ENCODE data around the gene TUBB3. TPM values are rescaled to one million over a fixed set of nuclear protein-coding genes. Genes with fewer than 3 reads are reported as not detected.

The TUBB3 gene
- total RNA-seq, 4 donors from 2014 or later = 2.2 to 9.6 (median 8.0) TPM; not detected in 1

DNA sequence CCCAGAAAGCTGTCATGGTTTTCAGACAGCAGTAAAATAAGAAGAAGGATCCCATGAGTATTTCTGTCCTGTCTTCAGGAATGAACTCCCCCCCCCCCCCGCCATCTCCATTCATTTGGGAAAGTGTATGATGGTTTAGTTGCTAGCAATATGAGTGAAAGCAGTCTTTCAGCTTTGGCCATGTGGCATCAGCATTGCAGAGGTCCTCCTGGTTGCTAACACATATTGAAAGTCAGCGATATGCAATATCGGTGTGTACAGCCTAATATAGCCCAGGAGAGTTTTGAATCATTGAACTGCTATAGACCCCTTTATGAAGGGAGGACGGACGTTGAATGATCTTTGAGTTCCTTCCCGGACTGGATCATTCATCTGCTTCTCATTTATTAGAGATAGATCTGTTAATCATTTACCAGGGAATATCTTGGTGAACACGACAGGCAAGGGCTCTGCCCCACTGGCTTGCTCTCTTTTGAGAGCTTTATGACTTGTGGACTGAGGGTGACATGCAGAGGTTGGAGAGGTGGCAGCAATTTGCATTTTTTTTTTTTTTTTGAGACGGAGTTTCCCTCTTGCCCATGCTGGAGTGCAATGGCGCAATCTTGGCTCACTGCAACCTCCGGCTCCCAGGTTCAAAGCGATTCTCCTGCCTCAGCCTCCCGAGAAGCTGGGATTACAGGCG is 50.7 kb downstream of the TUBB3 start:
- no peak for DNase-seq
- intact Hi-C loops (cut with DNase I) = no loop called here
- H3K27ac ChIP-seq = peak overlapping the region in 1 of 4 donors; percentile 93
- 77 to 86% methylated on average over 7 to 8 of the region's 13 CpGs for WGBS, 2 donors
- no peaks in the 10 kb centered on the region for H3K27me3 ChIP-seq
- H3K4me1 ChIP-seq = peaks cover 6 to 46% (median 22%) of the 10 kb centered on the region in 3 donors
- TF ChIP-seq, protein P1, sequence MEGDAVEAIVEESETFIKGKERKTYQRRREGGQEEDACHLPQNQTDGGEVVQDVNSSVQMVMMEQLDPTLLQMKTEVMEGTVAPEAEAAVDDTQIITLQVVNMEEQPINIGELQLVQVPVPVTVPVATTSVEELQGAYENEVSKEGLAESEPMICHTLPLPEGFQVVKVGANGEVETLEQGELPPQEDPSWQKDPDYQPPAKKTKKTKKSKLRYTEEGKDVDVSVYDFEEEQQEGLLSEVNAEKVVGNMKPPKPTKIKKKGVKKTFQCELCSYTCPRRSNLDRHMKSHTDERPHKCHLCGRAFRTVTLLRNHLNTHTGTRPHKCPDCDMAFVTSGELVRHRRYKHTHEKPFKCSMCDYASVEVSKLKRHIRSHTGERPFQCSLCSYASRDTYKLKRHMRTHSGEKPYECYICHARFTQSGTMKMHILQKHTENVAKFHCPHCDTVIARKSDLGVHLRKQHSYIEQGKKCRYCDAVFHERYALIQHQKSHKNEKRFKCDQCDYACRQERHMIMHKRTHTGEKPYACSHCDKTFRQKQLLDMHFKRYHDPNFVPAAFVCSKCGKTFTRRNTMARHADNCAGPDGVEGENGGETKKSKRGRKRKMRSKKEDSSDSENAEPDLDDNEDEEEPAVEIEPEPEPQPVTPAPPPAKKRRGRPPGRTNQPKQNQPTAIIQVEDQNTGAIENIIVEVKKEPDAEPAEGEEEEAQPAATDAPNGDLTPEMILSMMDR (IDR thresholded peaks at IDR 0.05) = no peak
- no peak for TF ChIP-seq POLR2A (IDR thresholded peaks at IDR 0.05)
- H3K4me3 ChIP-seq = peak overlapping the region; percentile 68 to 90 (median 86)
- no peaks in the 10 kb centered on the region for H3K9me3 ChIP-seq
- peaks cover 0 to 33% (median 0%) of the 10 kb centered on the region in 3 donors for H3K36me3 ChIP-seq

DNA sequence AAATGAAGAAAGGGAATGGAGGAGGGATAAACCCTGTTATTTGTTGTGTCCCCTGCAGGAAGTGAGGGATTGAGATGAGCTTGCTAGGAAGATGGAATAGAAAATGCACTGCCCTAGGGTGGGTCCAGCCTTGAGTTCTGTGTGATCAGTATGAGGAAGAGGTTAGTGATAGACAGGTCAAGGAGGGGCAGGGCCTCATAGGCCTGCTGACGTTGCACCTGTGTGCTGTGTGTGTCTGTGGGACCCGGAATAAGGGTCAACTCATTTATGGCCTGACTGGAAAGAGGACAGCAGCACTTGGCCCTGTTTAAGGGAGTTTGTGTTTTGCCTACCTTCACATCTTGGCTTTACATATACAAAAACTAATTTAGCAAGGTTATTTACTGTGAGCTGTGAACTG is 51.7 kb downstream of the TUBB3 start:
- H3K27me3 ChIP-seq = no peaks in the 10 kb centered on the region
- DNase-seq = no peak
- peaks cover 6 to 46% (median 22%) of the 10 kb centered on the region in 3 donors for H3K4me1 ChIP-seq
- no peak overlapping the region for H3K4me3 ChIP-seq
- intact Hi-C loops (cut with DNase I) = no loop called here
- no peaks in the 10 kb centered on the region for H3K9me3 ChIP-seq
- 75 to 86% methylated on average over 2 of the region's 2 CpGs for WGBS, 2 donors
- H3K36me3 ChIP-seq = peaks cover 0 to 34% (median 1%) of the 10 kb centered on the region in 3 donors
- H3K27ac ChIP-seq = no peak overlapping the region
- no peak for TF ChIP-seq POLR2A (IDR thresholded peaks at IDR 0.05)
- TF ChIP-seq, protein P1 (IDR thresholded peaks at IDR 0.05) = no peak

GRCh38 chr16:89981414-89981813 is 58.3 kb downstream of the TUBB3 start:
- no peaks in the 10 kb centered on the region for H3K4me1 ChIP-seq
- no peak overlapping the region for H3K27ac ChIP-seq
- TF ChIP-seq POLR2A (IDR thresholded peaks at IDR 0.05) = no peak
- TF ChIP-seq, protein P1 (IDR thresholded peaks at IDR 0.05) = no peak
- H3K27me3 ChIP-seq = no peaks in the 10 kb centered on the region
- H3K9me3 ChIP-seq = no peaks in the 10 kb centered on the region
- no peak for DNase-seq
- intact Hi-C loops (cut with DNase I) = no loop called here
- 80 to 91% methylated on average over 7 of the region's 8 CpGs for WGBS, 2 donors
- H3K4me3 ChIP-seq = no peak overlapping the region
- peaks cover 16 to 97% (median 61%) of the 10 kb centered on the region in 3 donors for H3K36me3 ChIP-seq

DNA sequence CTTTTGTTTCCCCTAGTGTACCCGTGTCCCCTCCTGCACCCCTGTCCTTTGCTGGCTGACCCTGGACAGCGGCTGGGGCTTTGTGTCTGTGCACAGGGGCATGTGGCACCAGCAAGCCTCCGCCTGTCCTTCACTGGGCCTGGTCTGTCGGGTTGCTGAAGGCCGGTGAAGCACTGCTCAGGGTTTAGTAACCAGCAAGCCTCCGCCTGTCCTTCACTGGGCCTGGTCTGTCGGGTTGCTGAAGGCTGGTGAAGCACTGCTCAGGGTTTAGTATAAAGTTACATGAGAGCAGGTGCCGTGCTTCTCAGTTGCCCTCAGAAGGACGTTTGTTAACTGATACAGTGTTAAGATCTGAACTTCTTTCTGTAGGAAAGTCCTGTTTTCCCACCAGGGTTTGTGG is 59.2 kb downstream of the TUBB3 start:
- intact Hi-C loops (cut with DNase I) = no loop called here
- DNase-seq = no peak
- no peaks in the 10 kb centered on the region for H3K4me1 ChIP-seq
- TF ChIP-seq POLR2A (IDR thresholded peaks at IDR 0.05) = no peak
- TF ChIP-seq, protein P1 (IDR thresholded peaks at IDR 0.05) = no peak
- H3K27ac ChIP-seq = no peak overlapping the region
- H3K27me3 ChIP-seq = no peaks in the 10 kb centered on the region
- peaks cover 16 to 99% (median 69%) of the 10 kb centered on the region in 3 donors for H3K36me3 ChIP-seq
- H3K9me3 ChIP-seq = no peaks in the 10 kb centered on the region
- no peak overlapping the region for H3K4me3 ChIP-seq
- 52 to 86% methylated on average over 5 to 9 of the region's 9 CpGs for WGBS, 2 donors

DNA sequence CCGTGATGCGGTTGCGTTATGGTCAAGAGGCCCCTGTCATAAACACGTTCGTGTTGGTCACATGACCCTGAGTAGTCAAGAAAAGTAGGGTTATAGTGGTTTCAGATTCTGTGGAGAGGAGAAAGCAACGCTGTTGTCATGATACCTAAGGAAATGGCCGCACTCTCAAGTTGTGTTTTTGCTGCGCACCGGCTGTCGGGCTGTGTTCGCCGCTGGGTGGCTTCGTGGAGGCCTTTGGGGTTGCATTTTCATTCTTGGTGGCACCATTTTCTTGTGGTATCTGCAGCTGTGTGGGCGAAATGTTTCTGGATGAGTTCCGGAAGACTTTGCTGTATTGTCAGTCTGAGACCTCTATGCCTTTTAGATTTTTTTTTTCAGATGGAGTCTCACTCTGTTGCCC is 60.4 kb downstream of the TUBB3 start:
- TF ChIP-seq, protein P1 (IDR thresholded peaks at IDR 0.05) = no peak
- no peak for TF ChIP-seq POLR2A (IDR thresholded peaks at IDR 0.05)
- no peaks in the 10 kb centered on the region for H3K4me1 ChIP-seq
- intact Hi-C loops (cut with DNase I) = no loop called here
- no peak overlapping the region for H3K4me3 ChIP-seq
- H3K36me3 ChIP-seq = peaks cover 16 to 95% (median 70%) of the 10 kb centered on the region in 3 donors
- H3K27me3 ChIP-seq = no peaks in the 10 kb centered on the region
- H3K27ac ChIP-seq = no peak overlapping the region
- DNase-seq = no peak
- WGBS, 2 donors = 81 to 86% methylated on average over 14 to 15 of the region's 15 CpGs
- no peaks in the 10 kb centered on the region for H3K9me3 ChIP-seq
